Peyer's patch (tissue), 4 donors: ENCODE results near the gene DNAJB12.

ENCODE experiments used
- POLR2A ChIP-seq, 2 donors: fragments of 450-650 bp; IDR thresholded peaks; one replicate each; pipeline ENCODE4 v1.5.1; 2017; ENCODE audit warnings: antibody characterized with exemption in 2 of 2, mild to moderate bottlenecking in 2 of 2, moderate library complexity in 2 of 2
- TF ChIP-seq, protein P1 (sequence below), 6 experiments: fragments of 450-650 bp in 4 of 6; fragments of 200-600 bp in 2 of 6; sonication (generic) in 1 of 6; IDR thresholded peaks; one replicate each; pipeline ENCODE4 v1.5.1; 2017 to 2019; ENCODE audit warnings: antibody characterized with exemption in 6 of 6, mild to moderate bottlenecking in 3 of 6, moderate library complexity in 1 of 6

DNA sequence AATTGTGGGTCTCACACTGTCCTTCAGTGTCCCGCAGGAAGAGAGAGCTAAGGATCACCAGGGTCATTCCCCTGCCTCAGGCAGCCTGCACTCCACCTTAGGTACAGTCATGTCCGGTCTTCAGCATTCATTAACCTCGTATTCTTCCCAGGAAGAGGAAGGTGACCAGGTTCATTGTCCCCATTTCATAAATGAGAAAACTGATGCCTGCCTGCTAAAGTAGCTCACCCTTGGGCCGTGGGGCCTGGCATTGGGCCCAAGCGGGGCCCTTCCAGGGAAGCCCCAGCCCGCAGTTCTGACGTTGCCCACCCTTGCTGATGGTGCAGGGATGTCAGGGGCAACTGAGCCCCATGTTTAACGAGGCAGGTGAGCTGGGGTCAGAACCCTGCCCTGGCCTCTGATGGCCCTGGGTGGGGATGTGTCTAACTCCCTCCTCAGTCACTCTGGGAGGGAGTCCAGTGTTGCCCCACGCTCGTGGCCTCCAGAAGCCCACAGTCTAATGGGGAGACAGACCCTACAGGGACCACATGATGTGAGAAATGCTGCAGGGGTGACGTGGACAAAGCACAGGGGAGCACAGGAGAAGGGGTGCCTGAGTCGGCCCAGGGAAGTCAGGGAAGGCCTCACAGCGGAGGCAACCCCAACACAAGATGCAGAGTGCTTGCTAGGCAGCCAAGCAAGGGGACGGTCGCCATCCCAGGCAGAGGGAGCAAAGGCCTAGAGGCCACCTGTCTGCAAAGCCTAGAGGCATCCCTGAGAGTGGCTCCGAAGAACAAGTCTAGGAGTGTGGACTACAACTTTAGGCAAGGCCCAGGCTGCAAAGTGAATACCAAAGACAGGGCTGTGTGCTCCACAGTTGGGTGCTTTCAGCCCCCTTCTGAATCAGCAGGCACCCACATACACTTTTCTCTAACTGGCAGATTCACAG is 55.9 kb downstream of the DNAJB12 start:
- TF ChIP-seq POLR2A (IDR thresholded peaks at IDR 0.05) = no peak
- TF ChIP-seq, protein P1, sequence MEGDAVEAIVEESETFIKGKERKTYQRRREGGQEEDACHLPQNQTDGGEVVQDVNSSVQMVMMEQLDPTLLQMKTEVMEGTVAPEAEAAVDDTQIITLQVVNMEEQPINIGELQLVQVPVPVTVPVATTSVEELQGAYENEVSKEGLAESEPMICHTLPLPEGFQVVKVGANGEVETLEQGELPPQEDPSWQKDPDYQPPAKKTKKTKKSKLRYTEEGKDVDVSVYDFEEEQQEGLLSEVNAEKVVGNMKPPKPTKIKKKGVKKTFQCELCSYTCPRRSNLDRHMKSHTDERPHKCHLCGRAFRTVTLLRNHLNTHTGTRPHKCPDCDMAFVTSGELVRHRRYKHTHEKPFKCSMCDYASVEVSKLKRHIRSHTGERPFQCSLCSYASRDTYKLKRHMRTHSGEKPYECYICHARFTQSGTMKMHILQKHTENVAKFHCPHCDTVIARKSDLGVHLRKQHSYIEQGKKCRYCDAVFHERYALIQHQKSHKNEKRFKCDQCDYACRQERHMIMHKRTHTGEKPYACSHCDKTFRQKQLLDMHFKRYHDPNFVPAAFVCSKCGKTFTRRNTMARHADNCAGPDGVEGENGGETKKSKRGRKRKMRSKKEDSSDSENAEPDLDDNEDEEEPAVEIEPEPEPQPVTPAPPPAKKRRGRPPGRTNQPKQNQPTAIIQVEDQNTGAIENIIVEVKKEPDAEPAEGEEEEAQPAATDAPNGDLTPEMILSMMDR (IDR thresholded peaks at IDR 0.05) = no peak
